22Rv1 (cell line): Measurements from ENCODE around the gene SLC7A11.

Source experiments
- CTCF ChIP-seq: fragments of 450-650 bp; IDR thresholded peaks from 2 replicates; pipeline ENCODE4 v1.5.1; 2017; ENCODE audit warnings: mild to moderate bottlenecking
- ZFX ChIP-seq: fragments of 450-650 bp; IDR thresholded peaks from 2 replicates; pipeline ENCODE4 v1.6.1; 2017; ENCODE audit warnings: antibody characterized with exemption, borderline replicate concordance

DNA sequence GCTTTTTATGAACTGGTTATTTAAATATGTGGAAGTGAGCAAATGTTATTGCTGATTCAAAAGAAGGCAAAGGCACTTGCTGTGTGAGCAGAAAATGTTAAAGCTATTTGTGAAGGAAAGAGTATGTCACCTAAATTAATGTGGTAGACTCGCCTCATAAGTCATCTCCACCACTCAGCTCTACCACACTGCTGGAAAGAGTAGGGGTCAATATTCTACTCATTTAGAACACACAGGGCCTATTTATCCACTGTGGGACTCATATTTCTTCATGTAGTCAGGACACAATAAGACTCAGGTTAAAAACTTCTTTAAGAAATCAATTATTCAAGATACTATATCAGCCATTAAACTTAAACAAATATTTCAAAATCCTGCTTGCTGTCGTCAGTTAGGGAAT lies 106.5 kb downstream of the SLC7A11 start:
- TF ChIP-seq CTCF (no peak), ZFX (no peak)
